Skeletal muscle cell (primary cell): Measurements from ENCODE around the gene BLZF1.

ENCODE experiments used
- DNase-seq: peaks from one replicate; pipeline ENCODE4 v3.0.0-alpha.2; 2010; ENCODE audit warnings: low read depth
- H3K4me3 ChIP-seq: 2 replicates; pipeline ENCODE4 v1.5.1; 2011; ENCODE audit warnings: low read depth, mild to moderate bottlenecking, control low read depth, low read length, moderate library complexity

BLZF1 gene

GRCh38 chr1:169427081-169427641 is 59.2 kb downstream of the BLZF1 start, which contains the start of gene CCDC181:
Gene CCDC181, minus strand, starts transcription at chr1:169427474. Its CDS starts 2,547 bp downstream, at chr1:169424927.
- peak; percentile 29 for DNase-seq
- H3K4me3 ChIP-seq = peak within 1 kb of the TSS; percentile 69
